Suppressor macrophage treated with lipopolysaccharide for 1 hour (primary cell): Measurements from ENCODE around the gene LRTM2.

ENCODE experiments used
- DNase-seq, 3 donors: peaks; one replicate each; pipeline ENCODE4 v3.0.0-alpha.2; 2020 to 2022

The LRTM2 gene

DNA sequence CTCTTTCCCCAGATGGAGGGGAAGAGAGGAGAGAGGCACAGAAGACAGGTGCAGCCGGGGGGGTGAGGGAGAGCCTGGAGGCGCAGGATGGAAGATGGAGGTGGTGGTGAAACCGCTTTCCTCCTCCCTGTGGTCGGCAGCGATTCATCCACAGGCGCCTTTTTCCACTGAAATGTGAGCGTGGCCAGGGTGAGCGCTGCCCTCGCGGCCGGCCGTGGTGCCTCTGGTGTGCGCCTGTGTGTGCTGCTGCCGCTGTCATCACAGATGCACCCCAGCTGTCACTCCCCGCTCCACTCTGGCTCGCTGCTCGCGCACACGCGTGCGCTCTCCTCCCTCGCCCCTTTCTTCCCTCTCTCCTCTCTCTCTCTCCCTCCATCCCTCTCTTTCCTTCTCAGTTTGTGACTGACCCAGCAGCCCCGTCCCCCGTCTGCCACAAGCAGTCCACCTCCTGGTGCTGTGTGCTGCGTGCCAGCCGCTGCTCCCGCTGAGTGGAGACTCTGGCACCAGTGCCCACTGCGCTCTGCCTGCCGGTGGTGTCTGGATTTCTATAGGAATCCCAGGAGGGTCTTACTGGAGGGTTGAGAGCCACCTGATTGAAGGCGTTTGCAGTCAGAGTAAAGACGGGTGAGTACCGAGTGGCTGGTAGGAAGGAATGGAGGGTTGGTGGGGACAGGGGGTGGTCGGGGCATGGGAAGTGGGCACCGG, at the start of gene LRTM2:
Gene LRTM2, plus strand, starts transcription at position 375 of the 705 bp plus-strand sequence. CDS start 7,584 bp downstream, outside the sequence.
- DNase-seq = peak in 1 of 3 donors; percentile 32

DNA sequence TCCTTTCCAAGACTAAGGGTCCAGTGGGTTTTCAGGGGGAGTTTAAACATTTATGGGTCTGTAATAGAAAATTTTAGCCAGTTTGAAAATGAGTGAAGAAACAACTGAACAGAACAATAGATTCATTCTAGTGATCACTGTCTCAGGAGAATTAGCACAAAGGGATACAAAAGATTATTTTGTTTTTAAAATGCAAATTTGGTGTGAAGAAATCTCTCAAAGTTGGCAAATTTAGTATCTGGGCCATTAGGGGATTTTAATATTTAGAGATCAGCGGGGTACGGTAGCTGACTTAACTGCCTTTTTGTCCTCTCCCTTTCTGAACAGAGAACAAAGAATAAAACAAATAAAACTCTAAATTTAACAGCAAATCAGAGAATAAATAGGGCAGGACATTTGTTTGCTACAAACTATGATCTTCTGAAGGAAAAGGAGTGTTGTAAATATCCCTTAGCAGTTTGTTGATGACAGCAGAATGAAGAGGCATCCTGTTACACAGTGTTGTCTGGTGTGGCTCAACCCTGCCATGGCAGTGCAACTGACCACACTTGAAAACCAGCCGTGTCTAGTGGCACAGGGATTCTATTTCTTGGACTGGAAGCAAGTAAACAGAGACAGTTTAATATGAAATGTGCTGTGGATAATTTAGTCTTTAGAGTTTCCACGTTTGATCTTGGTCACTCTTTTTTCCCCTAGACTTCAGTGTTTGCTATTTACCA, 46.3 kb upstream of the LRTM2 start:
- DNase-seq = no peak

DNA sequence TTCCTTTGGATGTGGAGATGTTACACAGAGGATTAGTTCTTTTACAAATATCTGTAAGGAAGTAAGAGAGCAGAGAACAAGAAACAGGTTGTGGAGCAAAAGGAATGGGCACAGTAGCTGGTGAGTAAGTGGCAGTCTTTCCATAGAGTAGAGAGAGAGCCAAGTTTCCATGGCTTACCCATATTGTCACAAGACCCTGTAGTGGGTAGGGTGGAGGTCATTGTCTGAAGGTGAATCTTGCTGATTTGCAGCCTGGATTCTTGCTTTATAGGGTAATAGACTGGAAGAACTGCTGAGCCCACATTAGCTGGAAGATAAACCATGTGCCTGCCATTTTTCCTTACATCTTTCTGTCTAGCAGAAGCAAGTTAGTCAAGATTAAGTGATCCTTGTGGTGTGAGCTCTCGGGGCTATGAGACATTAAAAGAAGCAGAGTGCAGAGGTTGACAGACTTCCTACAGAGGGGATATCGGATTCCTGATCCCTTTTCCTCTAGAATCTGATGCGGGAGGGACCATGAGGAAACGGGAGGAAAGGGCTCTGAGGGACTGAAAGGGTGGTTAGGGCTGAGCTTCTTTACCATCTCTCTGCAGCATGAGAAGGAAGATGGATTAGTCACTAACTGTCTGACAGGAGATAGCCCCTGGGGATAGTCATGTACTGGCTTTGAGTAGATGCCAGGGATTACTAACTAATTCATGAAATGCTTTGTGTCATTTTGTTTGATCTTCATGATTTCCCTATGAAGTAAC, 44.0 kb upstream of the LRTM2 start:
- DNase-seq = peak in 1 of 3 donors; percentile 31

DNA sequence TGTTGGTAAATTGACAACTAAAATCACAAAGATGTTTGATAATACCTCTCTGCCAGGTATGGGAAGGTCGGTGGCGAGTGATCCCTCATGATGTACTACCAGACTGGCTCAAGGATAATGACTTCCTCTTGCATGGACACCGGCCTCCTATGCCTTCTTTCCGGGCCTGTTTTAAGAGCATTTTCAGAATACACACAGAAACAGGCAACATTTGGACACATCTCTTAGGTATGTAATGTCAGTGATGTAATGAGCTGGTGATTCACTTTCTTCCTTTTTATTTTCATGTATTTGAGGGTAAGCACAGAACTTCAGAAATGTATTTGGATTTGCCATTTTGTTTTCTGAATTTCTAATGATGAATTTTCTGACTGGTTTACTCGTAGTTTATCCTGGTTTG, 42.6 kb upstream of the LRTM2 start:
- peak in 2 of 3 donors; percentile 21 to 35 for DNase-seq

DNA sequence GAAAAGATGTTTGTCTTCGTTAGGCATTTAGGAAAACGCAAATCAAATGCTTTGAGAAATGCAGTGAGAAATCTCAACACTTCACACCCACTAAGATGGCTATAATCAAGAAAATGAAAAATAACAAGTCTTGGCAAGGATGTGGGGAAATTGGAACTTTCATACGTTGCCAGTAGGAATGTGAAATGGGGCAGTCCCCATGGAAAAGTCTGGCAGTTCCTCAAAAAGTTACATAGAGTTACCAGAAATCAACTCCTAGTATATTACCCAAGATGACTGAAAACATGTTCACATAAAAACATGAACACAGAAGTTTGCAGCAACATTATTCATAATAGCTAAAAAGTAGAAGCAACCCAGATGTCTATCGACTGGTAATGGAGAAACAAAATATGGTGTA, 41.5 kb upstream of the LRTM2 start:
- no peak for DNase-seq

DNA sequence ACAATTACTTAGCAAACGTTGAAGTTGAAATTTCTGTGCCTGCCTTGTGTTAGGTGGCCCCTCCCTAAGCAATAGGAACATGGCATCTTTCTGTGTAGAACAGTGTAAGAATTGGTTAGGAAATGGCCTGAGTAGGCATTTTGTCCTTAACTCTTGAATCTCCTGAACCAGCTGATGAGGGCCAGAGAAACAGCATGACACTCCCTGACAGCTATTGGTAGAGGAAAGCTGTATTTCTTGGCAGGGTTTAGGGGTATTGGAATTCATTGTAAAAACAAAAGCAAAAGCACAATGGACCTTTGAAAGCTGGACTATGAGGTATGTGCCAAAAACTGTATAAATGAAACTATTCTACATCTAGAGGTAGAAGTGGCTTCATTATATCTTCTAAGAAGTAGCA, 40.6 kb upstream of the LRTM2 start:
- no peak for DNase-seq

DNA sequence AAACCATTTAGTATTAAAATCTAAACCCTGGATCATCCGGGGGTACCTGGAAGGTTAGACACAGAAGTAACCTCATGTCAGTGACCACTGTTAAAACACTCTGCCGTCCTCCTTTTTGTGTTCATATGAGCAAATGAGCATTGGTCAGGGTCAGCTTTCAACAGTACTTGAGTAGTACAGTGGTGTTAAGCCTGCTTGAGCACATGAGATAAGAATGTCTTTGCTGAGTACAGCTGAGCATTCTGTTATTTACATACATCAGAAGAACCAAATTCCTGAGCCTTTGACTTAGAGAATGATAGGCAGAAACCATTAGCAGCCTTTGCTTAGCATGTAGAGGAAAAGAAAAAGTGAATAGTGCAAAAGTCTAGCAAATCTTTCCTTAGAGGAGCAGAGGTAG, 38.6 kb upstream of the LRTM2 start:
- DNase-seq = no peak

DNA sequence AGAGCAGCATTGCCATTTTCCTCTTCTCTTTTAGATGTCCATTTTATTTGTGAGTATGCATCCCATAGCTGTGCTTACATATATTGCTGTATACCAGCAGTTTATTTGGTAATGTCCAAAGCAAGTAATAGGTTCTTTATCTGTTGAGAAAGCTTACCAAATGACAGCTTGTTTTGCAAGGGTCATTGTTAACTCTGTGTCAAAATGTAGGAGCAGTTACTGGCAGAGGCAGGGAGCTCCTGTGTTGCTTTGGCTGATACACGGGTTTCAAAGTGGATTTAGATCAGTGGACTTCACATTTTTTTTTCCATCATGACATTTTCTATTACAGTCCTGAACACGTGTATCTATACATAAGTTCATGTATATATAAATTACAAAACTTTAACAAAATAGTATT, 38.1 kb upstream of the LRTM2 start:
- no peak for DNase-seq

DNA sequence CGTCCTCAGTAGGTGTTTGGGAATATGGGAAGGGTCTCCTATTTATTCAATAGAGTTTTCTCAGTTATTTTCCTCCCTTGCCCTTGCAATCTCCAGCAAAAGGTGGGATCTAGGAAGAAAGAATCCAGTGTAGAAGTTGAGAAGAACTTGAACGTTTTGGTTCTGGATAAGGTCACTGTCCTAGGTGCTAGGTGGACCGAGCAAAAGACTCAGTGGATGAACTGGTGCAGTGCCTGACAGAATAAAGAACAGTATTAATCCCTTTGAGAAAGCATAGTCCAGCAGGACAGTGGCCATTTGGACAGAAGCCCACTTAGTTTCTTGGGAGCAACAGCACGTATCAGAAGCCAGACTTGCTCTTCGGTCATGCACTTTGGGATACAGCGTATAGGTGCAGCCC, 32.7 kb upstream of the LRTM2 start:
- DNase-seq = no peak

DNA sequence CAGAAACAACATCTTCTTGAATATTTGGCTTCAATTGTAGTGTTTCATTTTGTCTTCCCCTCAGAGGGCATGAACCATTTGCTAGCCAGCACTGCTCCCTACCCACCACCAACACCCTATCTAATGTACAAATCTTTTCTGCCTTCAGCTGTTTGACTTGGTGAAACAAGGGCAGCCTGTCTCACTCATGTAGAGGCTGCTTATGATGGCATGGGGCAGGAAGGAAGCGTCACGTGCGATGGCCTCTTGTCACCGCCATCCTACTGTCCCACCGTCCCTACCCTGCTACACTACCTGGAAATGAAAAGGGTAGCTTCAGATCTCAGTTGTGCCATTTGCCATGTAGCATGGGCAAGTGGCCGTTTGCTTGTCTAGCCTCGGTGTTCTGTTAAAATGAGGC, 29.9 kb upstream of the LRTM2 start:
- no peak for DNase-seq

DNA sequence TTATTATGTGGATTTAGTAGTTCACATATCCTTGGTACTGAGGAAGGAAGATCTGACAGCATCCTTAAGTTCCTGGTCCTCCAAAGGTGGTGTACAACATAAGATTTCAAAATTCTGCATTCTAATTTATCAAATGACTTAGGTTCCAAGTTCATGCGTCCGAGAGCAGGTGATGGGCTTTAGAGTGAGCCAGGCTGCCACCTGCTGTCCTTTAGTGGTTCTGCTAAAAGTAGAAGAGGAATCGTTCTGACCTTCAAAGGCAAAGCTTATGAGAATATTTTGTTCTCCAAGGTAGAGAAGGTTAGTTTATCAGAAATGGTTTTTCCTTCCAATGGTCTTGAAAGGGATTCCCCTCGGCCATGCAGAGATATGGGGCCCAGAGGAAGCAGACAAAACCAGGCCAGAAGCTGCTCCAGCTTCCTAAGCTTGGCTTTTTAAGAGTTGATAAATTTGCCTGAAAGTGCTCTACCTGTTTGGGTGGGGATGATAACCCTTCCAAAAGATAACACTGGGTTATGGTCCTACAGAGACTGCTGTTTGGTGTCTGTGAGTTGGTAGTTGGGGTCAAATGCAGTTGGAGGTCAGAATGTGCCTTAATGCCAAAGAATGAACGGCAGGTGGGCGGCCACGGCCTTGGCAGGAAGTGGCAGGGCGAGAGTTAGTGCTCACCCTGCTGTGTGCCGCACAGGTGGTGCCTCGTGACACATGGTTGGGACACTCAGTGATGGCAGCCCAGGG, 29.1 kb upstream of the LRTM2 start:
- peak; percentile 73 to 81 (median 75) for DNase-seq

DNA sequence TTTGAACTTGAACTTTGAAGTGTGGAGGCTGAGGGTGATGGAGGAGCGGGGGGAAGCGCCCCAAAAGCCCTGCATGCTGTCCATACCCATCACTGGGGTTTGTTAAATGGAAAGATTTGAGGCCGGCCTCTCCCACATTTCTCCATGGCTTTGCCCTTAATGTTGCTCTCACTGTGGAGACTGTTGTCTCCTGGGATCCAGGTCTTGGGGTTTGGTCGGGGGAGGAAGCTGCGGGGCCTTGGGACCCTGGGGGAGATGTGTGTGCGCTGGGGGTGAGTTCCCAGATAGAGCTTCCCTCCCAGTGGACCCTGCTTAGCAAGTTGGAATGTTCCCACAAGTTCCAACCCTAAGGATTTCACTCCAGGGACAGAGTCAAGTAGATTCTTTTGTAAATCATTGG, 28.0 kb upstream of the LRTM2 start:
- no peak for DNase-seq

DNA sequence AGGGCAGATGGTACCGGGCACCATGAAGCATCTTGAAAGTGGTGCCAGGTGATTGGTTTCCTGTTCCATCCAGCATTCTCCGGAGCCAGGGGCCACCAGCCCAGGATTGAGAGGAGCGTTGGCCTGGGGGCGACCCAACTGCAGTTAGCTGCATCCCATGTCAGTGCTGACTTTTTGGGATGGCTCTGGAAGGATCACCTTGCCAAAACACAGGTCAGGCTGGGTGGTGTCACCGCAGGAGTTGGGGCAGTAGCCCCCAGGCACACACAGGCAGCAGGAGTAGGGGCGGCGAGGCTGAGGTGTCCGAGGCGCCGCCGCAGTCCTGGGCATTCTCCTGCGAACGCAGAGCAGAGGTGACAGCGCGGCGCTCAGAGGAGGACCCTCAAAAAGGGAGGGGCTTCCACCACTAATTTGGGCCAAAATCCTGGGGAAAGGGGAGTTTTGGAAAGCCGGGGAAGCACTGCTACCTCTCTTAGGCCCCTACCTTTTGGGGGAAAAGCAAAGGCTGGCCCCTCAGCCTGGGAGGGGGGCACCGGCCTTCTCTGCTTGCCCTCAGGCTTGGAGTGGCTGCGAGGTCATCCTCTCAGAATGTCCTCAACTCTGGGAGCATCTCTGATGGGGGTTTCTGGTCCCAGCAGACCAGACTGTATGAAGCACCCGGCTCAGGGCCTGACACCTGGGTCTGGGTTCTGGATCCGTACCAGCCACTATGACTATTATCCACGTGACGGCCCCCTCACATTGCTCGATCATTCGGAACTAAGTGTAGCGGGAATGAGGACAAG, 26.7 kb upstream of the LRTM2 start:
- DNase-seq = no peak

DNA sequence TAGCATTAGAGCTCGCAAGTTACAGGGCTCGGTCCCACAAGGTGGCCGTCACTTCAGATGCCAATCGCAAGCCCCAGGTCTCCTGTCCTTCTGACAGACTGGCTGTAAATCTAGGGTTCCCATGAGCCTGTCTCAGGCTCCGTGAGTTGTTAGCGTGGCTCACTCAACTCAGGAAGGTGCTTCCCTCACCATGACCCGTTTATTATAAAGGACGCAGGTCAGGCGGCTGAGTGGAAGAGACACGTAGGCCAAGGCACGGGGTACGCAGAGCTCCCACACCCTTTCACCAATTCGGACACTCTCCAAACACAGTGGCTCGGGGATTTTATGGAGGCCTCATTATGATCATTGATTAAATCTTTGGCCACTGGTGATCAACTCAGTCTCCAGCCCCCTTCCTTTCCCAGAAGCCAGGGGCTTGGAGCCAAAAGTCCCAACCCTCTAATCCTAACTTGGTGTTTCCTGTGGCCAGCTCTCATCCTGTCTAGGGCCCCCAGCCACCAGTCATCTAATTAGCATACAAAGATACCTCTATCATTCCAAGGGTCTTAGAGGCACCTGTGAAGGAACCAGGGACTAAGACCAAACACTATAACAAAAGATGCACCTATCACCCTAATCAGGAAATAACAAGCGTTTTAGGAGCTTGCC, 25.8 kb upstream of the LRTM2 start:
- no peak for DNase-seq

DNA sequence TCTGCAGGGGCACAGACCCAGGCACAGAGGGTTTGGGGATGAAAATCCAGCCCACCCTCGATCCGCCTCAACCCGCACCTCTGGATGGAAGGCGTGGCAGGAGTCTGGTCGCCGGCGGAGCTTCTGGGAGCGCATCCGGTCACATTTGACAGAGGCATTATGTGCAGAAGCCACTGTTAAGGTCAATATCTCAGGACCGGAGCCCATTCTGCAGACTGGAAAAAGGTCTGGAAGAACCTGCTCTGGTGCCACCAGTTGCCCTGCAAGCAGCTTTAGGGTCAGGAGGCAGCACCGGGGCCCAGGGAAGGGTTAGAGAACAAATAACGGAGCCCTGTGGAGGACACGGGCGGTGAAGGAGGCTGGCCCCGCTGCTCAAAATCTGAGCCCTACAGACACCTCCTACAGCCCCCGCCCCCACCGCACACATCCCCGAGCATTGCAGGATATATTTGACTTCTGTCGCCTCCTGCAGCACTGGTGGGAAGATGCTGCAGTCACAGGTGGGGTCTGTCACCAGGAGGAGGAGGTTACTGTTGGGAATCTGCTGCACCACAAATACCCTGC, 25.1 kb upstream of the LRTM2 start:
- DNase-seq = no peak

DNA sequence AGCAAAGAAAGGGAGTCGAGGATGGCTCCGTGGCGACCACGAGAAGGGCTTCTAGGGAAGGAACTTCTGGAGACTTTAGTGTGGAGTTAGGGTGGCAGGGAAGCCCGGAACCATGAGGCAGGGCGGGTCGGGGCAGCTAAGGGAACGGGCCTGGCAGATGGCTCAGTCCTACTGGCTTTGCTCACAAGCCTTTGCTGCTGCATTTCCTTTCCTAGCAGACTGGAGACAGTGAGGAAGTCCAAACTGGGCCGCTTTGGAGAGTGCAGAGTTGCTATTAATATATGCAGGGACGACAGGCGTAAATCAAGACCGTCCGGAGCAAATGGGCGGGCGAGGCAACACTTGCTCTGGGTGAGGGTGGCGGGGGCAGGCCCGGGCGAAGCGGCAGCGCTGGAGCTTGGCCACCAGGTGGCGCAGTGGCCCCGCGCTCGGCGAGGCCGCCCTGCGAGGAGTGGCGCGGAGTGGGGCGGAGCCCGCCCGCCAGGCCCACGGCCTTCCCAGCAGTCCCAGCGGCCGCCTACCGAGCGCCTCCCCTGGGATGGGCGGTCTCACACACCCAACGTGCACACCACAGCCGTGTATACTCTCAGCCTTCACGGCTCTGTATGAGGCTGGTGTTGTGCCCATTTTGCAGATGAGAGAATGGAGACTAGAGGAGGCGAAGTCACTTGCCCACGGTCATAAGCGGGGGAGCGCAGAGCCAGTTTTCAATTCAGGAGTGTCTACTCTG, 24.4 kb upstream of the LRTM2 start:
- DNase-seq = peak; percentile 92 to 96 (median 96)

DNA sequence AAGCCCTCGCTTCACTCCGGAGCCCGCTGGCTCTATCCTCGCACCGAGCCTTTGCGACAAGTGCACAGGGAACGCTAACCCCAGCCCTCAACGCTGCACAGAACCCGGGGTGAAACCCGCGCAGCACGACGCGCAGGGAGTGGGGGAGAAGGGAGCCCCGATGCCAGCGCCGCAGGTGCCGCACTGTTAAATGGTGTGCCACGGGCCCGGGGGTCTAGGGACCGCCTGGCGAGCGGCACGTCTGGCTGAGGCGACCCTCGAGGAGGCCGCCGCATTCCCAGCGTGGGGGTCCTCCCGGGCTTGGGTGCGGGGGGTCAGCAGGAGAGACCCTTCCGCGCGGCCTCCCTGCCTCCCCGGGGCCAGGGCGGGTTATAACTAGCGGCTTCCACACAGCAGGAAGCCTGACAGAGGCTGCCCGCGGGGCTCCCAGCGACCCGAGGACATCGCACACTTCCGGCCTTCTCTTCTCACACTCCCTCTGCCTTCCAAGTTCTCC, 23.8 kb upstream of the LRTM2 start:
- peak; percentile 43 to 69 (median 51) for DNase-seq

DNA sequence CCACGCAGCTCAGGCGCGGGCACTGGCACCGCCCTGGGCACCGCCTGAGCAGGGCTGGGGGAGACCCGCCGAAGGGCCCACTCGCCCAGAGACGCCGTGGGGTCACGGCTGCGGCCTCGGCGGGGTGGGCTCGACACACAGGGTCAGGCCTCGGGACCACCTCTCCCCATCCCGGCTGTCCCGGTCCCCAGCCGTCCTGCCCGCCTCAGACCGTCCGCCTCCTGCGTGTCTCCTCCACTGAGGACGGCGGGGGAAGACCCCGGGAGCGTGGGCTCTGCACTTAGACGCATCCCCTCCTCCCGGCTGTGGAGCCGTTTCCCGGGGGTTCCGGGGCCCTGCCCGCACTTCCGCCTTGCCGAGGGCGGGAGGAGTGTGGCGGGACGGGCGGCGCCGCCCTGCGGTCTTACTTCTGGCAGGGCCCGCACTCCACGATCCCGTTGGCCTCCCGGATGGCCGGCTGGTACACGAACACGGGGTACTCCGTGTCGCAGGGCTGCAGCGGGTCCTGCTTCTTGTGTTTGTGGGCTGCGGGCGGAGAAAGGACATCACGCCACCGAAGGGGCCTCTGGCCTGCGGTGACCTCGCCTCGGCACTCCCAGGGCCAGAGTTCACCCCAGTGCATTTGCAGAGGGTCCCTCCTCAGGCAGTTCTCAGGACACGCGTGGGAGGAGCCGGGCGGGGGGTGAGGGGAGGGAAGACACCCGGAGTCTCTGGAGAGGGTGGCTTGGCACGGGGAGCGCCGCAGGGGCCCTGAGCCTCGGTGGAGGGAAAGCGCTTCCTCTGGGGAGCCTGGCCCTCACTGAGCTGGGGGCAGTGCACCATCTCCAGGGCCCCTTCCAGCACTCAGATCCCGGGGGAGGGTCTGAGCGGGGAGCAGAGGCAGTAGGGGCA, 23.1 kb upstream of the LRTM2 start:
- peak; percentile 64 to 82 (median 72) for DNase-seq

DNA sequence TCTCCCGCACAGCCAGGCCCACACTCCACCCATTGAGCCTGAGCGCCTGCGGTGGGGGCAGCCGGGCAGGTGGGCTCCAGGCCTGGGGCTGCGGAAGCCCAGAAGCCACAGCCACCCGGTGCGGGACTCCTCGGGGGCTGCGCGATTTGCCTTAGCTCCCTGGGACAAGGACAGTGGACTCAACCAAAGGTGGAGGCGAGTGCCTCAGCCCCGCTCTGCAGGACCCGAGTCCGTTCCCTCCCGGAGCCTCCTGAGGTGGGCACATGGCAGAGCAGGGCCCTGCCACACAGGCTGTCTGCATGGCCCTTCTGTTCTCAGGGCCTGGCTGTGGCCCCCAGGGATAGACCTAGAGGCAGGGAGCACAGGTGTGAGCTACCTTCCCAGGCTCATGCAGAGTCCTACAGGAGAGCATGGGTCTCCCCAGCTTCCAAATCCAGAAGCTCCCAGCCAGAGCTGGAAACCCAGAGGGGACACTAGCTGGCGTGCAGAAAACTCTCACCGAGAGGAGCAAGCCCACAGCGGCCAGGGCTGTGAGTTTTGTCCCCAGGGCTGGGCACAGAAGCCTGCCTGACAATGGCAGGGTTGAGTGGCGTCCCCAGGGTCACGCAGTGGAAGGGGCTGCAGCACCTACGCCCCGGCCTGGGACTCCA, 22.2 kb upstream of the LRTM2 start:
- no peak for DNase-seq
